ENCODE data around the gene LRIT1.

The LRIT1 gene

DNA sequence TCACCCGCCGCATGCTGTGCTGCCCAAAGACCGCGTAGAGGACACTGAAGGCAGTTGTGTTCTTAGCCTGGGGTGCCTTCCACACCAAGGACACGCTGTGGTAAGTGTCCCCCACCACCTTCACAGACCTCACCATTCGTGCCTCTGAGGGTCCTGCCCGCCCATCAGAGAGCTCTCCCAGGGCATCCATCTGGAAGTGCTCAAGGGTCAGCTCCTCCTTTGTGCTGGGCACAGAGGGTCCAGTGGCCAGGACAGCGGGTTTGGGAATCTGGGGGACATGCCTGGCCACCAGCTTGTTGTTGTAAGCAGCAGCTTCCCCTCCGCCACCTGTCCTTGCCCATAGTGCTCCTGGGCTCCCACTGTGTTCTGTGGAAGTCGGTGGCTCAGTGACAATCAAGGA lies 9.0 kb downstream of the LRIT1 start:
- no peak for DNase-seq (ENCODE audit: low spot score)
- H3K27ac ChIP-seq, result no peak overlapping the region
- ChIA-PET POLR2A (ENCODE audit: low non-redundant PET) (no interaction called here), CTCF (interaction anchor here (0.6 kb wide), 1 partner anchor 1760 kb away, joined by 3 read pairs; no protein-coding TSS in a partner anchor)
- TF ChIP-seq, protein P1, sequence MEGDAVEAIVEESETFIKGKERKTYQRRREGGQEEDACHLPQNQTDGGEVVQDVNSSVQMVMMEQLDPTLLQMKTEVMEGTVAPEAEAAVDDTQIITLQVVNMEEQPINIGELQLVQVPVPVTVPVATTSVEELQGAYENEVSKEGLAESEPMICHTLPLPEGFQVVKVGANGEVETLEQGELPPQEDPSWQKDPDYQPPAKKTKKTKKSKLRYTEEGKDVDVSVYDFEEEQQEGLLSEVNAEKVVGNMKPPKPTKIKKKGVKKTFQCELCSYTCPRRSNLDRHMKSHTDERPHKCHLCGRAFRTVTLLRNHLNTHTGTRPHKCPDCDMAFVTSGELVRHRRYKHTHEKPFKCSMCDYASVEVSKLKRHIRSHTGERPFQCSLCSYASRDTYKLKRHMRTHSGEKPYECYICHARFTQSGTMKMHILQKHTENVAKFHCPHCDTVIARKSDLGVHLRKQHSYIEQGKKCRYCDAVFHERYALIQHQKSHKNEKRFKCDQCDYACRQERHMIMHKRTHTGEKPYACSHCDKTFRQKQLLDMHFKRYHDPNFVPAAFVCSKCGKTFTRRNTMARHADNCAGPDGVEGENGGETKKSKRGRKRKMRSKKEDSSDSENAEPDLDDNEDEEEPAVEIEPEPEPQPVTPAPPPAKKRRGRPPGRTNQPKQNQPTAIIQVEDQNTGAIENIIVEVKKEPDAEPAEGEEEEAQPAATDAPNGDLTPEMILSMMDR (conservative IDR thresholded peaks at IDR 0.05; ENCODE audit: low read depth), result no peak

DNA sequence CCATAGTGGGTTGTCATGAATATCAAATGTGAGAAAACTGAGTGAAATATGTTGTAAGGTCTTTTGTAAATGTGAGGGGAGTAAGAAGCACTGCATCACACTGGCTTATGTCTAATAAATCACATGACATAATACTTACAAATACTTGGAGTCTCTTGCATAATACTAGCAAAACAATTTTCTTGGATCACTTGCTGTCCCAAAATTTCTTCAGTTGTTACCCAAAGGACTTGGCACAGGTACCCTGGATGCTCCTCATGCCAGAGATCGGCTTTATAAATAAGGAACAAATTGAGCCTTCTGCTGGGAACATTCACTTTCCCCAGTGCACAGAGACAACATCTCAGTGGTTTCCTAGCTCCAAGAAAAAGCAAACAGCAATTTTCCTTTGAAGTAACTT lies 11.0 kb downstream of the LRIT1 start:
- POLR2A ChIA-PET (ENCODE audit: low non-redundant PET), result no interaction called here

DNA sequence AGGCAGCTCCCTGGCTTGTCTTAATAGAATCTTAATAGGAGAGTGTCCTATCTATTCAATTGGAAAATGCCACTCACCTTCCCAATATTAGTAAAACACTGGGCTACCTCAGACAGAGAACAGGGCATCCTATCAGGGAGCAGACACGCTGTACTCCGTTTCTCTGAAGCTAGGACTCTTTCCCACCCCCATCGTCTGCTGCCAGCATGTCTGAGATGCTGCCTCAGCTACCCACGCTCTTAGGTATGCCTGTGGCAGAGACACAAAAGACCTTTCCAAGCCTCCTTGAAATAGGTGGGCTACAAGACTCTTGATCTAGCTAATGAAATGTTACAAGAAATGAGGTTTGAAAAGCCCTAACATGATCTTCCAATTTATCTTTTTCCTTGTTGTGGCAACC lies 13.5 kb downstream of the LRIT1 start:
- ChIA-PET CTCF (no interaction called here), POLR2A (ENCODE audit: low non-redundant PET) (no interaction called here)
- H3K27ac ChIP-seq, result no peak overlapping the region
- DNase-seq (ENCODE audit: low spot score), result no peak
- TF ChIP-seq, protein P1 (conservative IDR thresholded peaks at IDR 0.05; ENCODE audit: low read depth), result no peak

More for the DNA sequence above, 11.0 kb downstream of the LRIT1 start:
- no peak for DNase-seq (ENCODE audit: low spot score)
- TF ChIP-seq, protein P1 (conservative IDR thresholded peaks at IDR 0.05; ENCODE audit: low read depth), result no peak
- CTCF ChIA-PET, result no interaction called here
- H3K27ac ChIP-seq, result no peak overlapping the region

DNA sequence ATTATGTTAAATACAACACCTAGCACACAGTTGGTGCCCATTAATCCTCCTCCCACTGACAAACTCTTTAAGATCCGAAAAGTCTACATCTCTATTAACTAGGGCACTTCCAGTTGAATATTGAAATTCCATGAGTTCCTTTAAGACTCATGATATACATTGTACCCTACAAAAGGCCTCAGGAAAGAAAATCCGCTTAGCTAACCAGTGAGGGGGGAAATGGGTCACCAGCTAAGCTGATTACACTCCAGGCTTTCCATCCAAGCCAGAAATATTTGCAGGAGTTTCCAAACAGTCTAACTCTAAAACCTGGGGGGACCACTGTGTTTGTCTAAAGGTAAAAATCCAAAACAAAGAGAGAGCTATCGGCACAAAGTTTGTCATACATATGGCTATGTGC lies 14.7 kb downstream of the LRIT1 start:
- no peak for DNase-seq (ENCODE audit: low spot score)
- ChIA-PET POLR2A (ENCODE audit: low non-redundant PET) (no interaction called here), CTCF (no interaction called here)
- TF ChIP-seq, protein P1 (conservative IDR thresholded peaks at IDR 0.05; ENCODE audit: low read depth), result no peak
- no peak overlapping the region for H3K27ac ChIP-seq

DNA sequence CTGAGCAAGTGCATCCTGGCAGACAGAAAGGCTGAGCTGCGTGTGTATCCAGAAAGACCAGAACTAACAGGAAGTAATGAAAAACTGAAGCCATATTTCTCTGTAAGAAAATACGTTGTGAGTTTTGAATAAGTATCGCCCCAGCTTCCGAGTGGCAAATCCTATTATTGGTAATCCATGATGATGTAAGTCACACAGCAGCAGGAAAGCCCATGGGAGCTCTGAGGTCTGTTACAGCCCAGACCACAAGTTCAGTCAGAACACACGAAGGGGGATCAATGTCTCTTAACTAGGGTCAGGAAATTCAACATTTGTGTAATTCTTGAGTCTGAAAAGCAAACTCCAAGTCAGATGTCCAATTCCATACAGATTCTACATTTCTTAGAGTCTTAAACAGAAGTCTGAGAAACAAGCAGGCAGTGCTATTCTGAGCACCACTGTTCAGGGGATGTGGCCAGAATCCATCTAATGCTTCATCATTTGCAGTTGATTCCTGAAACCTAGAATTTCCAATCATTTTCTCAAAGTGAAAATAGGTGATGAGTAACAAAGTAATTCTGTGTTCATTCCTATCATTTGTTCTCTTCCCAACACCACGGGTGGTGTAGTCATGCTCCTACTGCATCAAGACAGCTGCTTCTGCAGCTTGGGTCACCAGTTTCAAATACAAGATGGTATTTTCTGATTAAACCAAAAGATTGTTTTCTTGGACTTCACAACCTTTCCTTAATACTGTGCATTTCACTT lies 15.7 kb downstream of the LRIT1 start, which contains the start of gene LRIT2:
Gene LRIT2, minus strand, starts transcription at position 118 of the 747 bp plus-strand sequence. Its CDS starts 24 bp downstream, at position 94.
- no peak for DNase-seq (ENCODE audit: low spot score)
- POLR2A ChIA-PET (ENCODE audit: low non-redundant PET), result no interaction called here
- CTCF ChIA-PET, result no interaction called here
- TF ChIP-seq, protein P1 (conservative IDR thresholded peaks at IDR 0.05; ENCODE audit: low read depth), result no peak
- no peak within 1 kb of the TSS for H3K27ac ChIP-seq

DNA sequence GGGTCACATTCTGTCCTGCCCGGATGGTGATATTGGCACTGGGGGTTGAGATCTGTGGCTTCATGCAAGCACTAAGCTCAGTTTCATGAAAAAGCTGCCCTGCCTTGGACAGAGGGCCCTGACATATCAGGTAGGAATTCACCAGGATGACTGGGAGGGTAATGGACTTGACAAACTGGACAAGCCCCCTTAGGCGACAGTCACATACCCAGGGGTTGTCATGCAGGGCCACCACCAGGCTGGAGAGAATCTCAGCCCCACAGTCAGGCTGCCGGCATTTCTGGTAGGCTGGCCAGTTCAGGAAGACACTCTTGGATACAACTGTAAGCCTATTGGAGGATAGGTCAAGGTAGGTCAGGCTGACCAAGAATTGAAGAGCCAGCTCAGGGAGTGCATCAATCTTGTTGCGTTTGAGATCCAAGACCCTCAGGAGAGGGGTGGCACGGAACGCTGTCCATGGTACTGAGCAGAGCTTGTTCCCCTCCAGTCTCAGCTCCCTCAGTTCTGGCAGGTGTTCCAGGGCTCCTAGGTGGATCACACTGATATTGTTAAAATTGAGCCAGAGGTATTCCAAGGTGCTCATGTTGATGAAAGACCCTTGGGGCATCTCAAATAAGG lies 16.8 kb downstream of the LRIT1 start:
- TF ChIP-seq, protein P1 (conservative IDR thresholded peaks at IDR 0.05; ENCODE audit: low read depth), result no peak
- no peak for DNase-seq (ENCODE audit: low spot score)
- ChIA-PET CTCF (no interaction called here), POLR2A (ENCODE audit: low non-redundant PET) (no interaction called here)
- H3K27ac ChIP-seq, result no peak overlapping the region
